OCI-LY7 (cell line): ENCODE measurements around the gene DEFB118. TPM values are rescaled to one million over a fixed set of nuclear protein-coding genes. Genes with fewer than 3 reads are reported as not detected.

ENCODE experiments used
- Bru-seq: library from RNA; stranded (reverse); fragments of 400-500 nt; gene quantifications from one replicate; lab custom pipeline; 2021; lab: Mats Ljungman, UMichigan
- BruChase-seq, 2 experiments: library from RNA; stranded (reverse); fragments of 400-500 nt; gene quantifications; one replicate each; lab custom pipeline; 2021; lab: Mats Ljungman, UMichigan
- BruUV-seq: library from RNA; stranded (reverse); fragments of 400-500 nt; replicated peaks from 2 replicates; lab custom pipeline; 2021; lab: Mats Ljungman, UMichigan
- CTCF ChIA-PET: fragments of 300-600 bp; sonication (Branson Sonifier 250); formaldehyde crosslinking; loops from one replicate; lab custom pipeline; 2022; ENCODE audit warnings: antibody characterized with exemption; ENCODE audit not compliant: unreplicated experiment; lab: Charles Lee
- POLR2A ChIA-PET: fragments of 300-600 bp; sonication (Branson Sonifier 250); formaldehyde crosslinking; loops from one replicate; lab custom pipeline; 2022; ENCODE audit warnings: antibody characterized with exemption; lab: Charles Lee
- DNase-seq: peaks from one replicate; pipeline ENCODE4 v3.0.0-alpha.2; 2015; ENCODE audit warnings: low spot score
- H2AFZ ChIP-seq: fragments of 200-600 bp; sonication (generic), shearing (Covaris generic); 2 replicates; pipeline ENCODE4 v1.6.1; 2014; ENCODE audit warnings: mild to moderate bottlenecking, antibody characterized with exemption, low read length, moderate library complexity
- H3K27ac ChIP-seq: fragments of 200-600 bp; sonication (generic); 2 replicates; pipeline ENCODE4 v1.5.1; 2014; ENCODE audit warnings: mixed run types, low read depth, mild to moderate bottlenecking, moderate library complexity, low read length, inconsistent platforms; ENCODE audit not compliant: poor library complexity, severe bottlenecking
- H3K36me3 ChIP-seq: fragments of 200-600 bp; sonication (generic); 2 replicates; pipeline ENCODE4 v1.6.1; 2014; ENCODE audit warnings: mild to moderate bottlenecking, antibody characterized with exemption, low read length, moderate library complexity, mixed read lengths; ENCODE audit not compliant: insufficient read depth
- H3K4me1 ChIP-seq: fragments of 200-600 bp; sonication (generic); 2 replicates; pipeline ENCODE4 v1.5.1; 2014; ENCODE audit warnings: mild to moderate bottlenecking, low read length; ENCODE audit not compliant: insufficient read depth, poor library complexity, severe bottlenecking
- H3K4me2 ChIP-seq: fragments of 200-600 bp; sonication (generic); 2 replicates; pipeline ENCODE4 v1.6.1; 2014; ENCODE audit warnings: mild to moderate bottlenecking, low read length
- H3K4me3 ChIP-seq: fragments of 200-600 bp; sonication (generic); 2 replicates; pipeline ENCODE4 v1.5.1; 2014; ENCODE audit warnings: mild to moderate bottlenecking, low read depth, low read length; ENCODE audit not compliant: poor library complexity, severe bottlenecking
- H3K79me2 ChIP-seq: fragments of 200-600 bp; sonication (generic); 2 replicates; pipeline ENCODE4 v1.6.1; 2016; ENCODE audit warnings: low read depth, mild to moderate bottlenecking, low read length, moderate library complexity, mixed read lengths; ENCODE audit not compliant: insufficient read depth
- H3K9me2 ChIP-seq: fragments of 200-600 bp; sonication (generic); 2 replicates; pipeline ENCODE4 v1.6.1; 2016; ENCODE audit warnings: mild to moderate bottlenecking, low read length, mixed read lengths; ENCODE audit not compliant: insufficient read depth
- H3K9me3 ChIP-seq: fragments of 200-600 bp; sonication (generic); 2 replicates; pipeline ENCODE4 v1.6.1; 2014; ENCODE audit warnings: mild to moderate bottlenecking, mixed run types, low read length, mixed read lengths
- H4K20me1 ChIP-seq: fragments of 200-600 bp; sonication (generic); 2 replicates; pipeline ENCODE4 v1.6.1; 2014; ENCODE audit warnings: mild to moderate bottlenecking, antibody characterized with exemption, low read length, moderate library complexity, mixed read lengths; ENCODE audit not compliant: insufficient read depth
- EZH2phosphoT487 ChIP-seq: fragments of 200-600 bp; sonication (generic); IDR thresholded peaks from 2 replicates; pipeline ENCODE4 v1.6.1; 2018; ENCODE audit warnings: low read depth, borderline replicate concordance, mild to moderate bottlenecking, mixed run types, antibody characterized with exemption, low read length, moderate library complexity, mixed read lengths
- intact Hi-C: fragments of 100-400 bp; cut with micrococcal nuclease; formaldehyde crosslinking; loops from one replicate; pipeline ENCODE4 v1.10.0; 2022; ENCODE audit not compliant: unreplicated experiment
- long read RNA-seq: library from polyadenylated mRNA; stranded (forward); transcript quantifications from one replicate; pipeline ENCODE4 v2.0.0, GENCODE V29; 2022
- total RNA-seq, 2 experiments: library from RNA; depleted of rRNA in 1 of 2; stranded (reverse); fragments of >200 nt in 1 of 2; shearing (Covaris generic) in 1 of 2; gene quantifications; 2 replicates each; pipeline ENCODE4 v1.2.3, GENCODE V29; 2014 to 2022
- TF ChIP-seq, protein P1 (sequence below): fragments of 200-600 bp; sonication (generic); conservative IDR thresholded peaks from 2 replicates; pipeline ENCODE4 v1.5.1; 2014; ENCODE audit warnings: mild to moderate bottlenecking, antibody characterized with exemption, low read length, moderate library complexity, mixed read lengths

The DEFB118 gene, protein sequence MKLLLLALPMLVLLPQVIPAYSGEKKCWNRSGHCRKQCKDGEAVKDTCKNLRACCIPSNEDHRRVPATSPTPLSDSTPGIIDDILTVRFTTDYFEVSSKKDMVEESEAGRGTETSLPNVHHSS
- not detected in 2 replicates for total RNA-seq (2014; rRNA removed; shearing (Covaris generic))
- not detected in 2 replicates for total RNA-seq (2022)
- not detected for Bru-seq, nascent RNA
- not detected for BruChase-seq, experiment 1, labeled RNA remaining after a 6-hour chase
- not detected for BruChase-seq, experiment 2, labeled RNA remaining after a 2-hour chase
- long read RNA-seq, result 0 reads

DNA sequence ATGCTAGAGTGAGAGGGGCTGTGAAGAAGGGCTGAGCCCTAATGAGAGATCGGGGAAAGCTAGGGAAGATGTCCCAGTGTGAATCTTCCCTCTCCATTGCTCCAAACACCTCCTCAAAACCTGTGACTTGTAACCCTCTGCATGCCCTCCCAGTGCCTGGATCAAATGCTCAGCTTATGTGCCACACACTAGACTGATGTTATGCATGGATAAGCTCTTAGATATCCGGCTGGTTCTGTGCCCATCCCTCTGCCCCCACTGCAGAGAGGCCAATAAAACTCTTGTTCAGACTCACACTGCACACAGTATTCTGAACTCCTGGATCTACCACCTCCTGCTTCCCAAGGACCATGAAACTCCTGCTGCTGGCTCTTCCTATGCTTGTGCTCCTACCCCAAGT lies at the start of gene DEFB118:
TSS of gene DEFB118 (plus strand) at position 301 of the 400 bp plus-strand sequence. CDS start at position 351, 50 bp downstream.
- Histone ChIP-seq H2AFZ (no peak within 1 kb of the TSS), H3K4me1 (no peaks in the 10 kb centered on the region), H3K9me2 (no peaks in the 10 kb centered on the region), H3K9me3 (no peaks in the 10 kb centered on the region), H3K4me3 (no peak within 1 kb of the TSS), H3K27ac (no peak within 1 kb of the TSS), H3K79me2 (no peaks in the 10 kb centered on the region), H3K4me2 (no peak within 1 kb of the TSS), H4K20me1 (no peaks in the 10 kb centered on the region), H3K36me3 (no peaks in the 10 kb centered on the region)
- TF ChIP-seq EZH2phosphoT487, result no peak
- TF ChIP-seq, protein P1, sequence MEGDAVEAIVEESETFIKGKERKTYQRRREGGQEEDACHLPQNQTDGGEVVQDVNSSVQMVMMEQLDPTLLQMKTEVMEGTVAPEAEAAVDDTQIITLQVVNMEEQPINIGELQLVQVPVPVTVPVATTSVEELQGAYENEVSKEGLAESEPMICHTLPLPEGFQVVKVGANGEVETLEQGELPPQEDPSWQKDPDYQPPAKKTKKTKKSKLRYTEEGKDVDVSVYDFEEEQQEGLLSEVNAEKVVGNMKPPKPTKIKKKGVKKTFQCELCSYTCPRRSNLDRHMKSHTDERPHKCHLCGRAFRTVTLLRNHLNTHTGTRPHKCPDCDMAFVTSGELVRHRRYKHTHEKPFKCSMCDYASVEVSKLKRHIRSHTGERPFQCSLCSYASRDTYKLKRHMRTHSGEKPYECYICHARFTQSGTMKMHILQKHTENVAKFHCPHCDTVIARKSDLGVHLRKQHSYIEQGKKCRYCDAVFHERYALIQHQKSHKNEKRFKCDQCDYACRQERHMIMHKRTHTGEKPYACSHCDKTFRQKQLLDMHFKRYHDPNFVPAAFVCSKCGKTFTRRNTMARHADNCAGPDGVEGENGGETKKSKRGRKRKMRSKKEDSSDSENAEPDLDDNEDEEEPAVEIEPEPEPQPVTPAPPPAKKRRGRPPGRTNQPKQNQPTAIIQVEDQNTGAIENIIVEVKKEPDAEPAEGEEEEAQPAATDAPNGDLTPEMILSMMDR, result no peak
- CTCF ChIA-PET, result no interaction called here
- BruUV-seq, result no TSS peak
- intact Hi-C loops, result no loop called here
- DNase-seq, result no peak
- POLR2A ChIA-PET, result interaction anchor here (0.9 kb wide), 1 partner anchor 29 kb away, joined by 3 read pairs; no protein-coding TSS in a partner anchor

DNA sequence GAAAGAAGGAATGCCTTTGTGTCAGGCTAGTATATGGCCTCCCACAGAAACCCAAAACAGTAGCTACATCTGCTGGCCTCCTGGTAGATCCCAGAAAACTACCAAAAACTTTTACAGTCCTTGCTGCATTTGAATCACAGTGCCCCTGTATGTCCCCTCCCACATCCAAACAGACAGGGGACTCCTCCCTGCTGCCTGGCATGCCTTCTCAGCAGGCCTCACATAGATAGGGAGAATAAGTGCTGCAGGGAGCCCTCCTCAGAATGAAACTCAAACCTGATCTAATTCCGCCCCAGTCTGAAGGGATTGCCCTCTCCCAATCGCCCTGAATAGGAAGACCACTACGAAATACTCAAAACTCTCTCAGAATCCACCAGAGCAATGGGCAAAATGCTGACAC lies 45.9 kb upstream of the DEFB118 start:
- Histone ChIP-seq H3K4me2 (no peak overlapping the region), H3K79me2 (no peaks in the 10 kb centered on the region), H3K27ac (no peak overlapping the region), H3K4me3 (no peak overlapping the region), H3K9me3 (no peaks in the 10 kb centered on the region), H3K4me1 (no peaks in the 10 kb centered on the region), H3K9me2 (no peaks in the 10 kb centered on the region), H2AFZ (no peak overlapping the region), H4K20me1 (no peaks in the 10 kb centered on the region), H3K36me3 (no peaks in the 10 kb centered on the region)
- TF ChIP-seq EZH2phosphoT487, result no peak
- TF ChIP-seq, protein P1, result no peak
- DNase-seq, result no peak
- POLR2A ChIA-PET, result no interaction called here
- BruUV-seq, result no TSS peak
- CTCF ChIA-PET, result no interaction called here
- intact Hi-C loops, result no loop called here

DNA sequence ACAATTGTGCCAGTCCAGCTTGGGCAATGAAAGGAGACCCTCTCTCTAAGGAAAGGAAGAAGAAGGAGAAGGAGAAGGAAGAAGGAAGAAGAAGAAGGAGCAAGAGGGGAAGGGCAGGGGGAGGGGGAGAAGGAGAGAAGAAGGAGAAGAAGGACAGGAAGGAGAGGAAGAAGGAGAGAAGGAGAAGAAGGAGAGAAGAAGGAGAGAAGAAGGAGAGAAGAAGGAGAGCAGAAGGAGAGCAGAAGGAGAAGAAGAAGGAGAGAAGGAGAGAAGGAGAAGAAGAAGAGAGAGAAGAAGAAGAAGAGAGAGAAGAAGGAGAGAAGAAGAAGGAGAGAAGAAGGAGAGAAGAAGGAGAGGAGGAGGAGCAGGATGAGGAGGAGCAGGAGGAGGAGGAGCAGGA lies 37.5 kb upstream of the DEFB118 start:
- BruUV-seq, result no TSS peak
- no peak for DNase-seq
- ChIA-PET CTCF (no interaction called here), POLR2A (no interaction called here)
- no peak for TF ChIP-seq EZH2phosphoT487
- TF ChIP-seq, protein P1, result no peak
- Histone ChIP-seq H3K36me3 (no peaks in the 10 kb centered on the region), H3K4me3 (no peak overlapping the region), H3K79me2 (no peaks in the 10 kb centered on the region), H3K4me1 (no peaks in the 10 kb centered on the region), H2AFZ (no peak overlapping the region), H4K20me1 (no peaks in the 10 kb centered on the region), H3K4me2 (no peak overlapping the region), H3K9me3 (no peaks in the 10 kb centered on the region), H3K27ac (no peak overlapping the region), H3K9me2 (no peaks in the 10 kb centered on the region)
- intact Hi-C loops, result no loop called here
